ENCODE measurements around the gene NAGS.

GRCh38 chr17:43988301-43988700 is 16.1 kb upstream of the NAGS start:
- TF ChIP-seq POLR2A (IDR thresholded peaks at IDR 0.05; ENCODE audit: borderline replicate concordance, extremely low read depth, insufficient read depth, insufficient read length), result no peak
- no peak for TF ChIP-seq CTCF (IDR thresholded peaks at IDR 0.05 in 2 of 3, conservative IDR thresholded peaks at IDR 0.05 in 1 of 3; ENCODE audit: borderline replicate concordance in 1 of 3, insufficient read depth in 1 of 3, low read depth in 2 of 3, low read length in 2 of 3)
- no peak for TF ChIP-seq EGR1 (IDR thresholded peaks at IDR 0.05; ENCODE audit: low read depth)
- no peak for TF ChIP-seq EZH2 (IDR thresholded peaks at IDR 0.05)
- no peak for TF ChIP-seq YY1 (IDR thresholded peaks at IDR 0.05; ENCODE audit: extremely low read depth, insufficient replicate concordance, low read depth, low read length)
- no peak for TF ChIP-seq RAD21 (IDR thresholded peaks at IDR 0.05; ENCODE audit: low read depth)
- no peak for TF ChIP-seq EZH2phosphoT487 (IDR thresholded peaks at IDR 0.05; ENCODE audit: borderline replicate concordance)
- no peak for TF ChIP-seq JUND (IDR thresholded peaks at IDR 0.05)
- no peak for TF ChIP-seq POLR2AphosphoS5 (IDR thresholded peaks at IDR 0.05; ENCODE audit: low read depth, low read length)

Measured in HCT116 (cell line).